ENCODE data around the gene COL26A1. TPM values are rescaled to one million over a fixed set of nuclear protein-coding genes. Genes with fewer than 3 reads are reported as not detected.

The COL26A1 gene
- total RNA-seq, 2 experiments from 2014 or later = not detected

GRCh38 chr7:101576998-101577397, 214.3 kb downstream of the COL26A1 start:
- H3K36me3 Mint-ChIP-seq (ENCODE audit: low read depth) = no peaks in the 10 kb centered on the region
- CTCF ChIA-PET = no interaction called here

DNA sequence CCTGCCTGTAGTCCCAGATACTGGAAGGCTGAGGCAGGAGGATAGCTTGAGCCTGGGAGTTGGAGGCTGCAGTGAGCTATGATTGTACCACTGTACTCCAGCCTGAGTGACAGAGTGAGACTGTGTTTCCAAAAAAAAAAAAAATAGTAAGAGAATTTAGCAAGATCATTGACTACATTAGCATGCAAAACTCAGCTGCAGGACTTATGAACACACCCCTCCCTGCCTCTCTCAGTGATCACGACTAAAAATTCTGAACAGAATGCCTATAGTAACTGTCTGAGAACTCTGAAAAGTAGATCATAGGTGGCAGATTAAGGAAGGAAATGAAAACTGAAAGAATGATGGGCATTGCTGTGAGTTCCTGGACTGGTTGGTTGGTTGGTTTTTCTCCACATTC, 215.9 kb downstream of the COL26A1 start:
- ChIA-PET POLR2A (no interaction called here), CTCF (no interaction called here)
- Histone ChIP-seq H3K9me3 (ENCODE audit: control insufficient read depth in 1 of 2, insufficient read depth in 1 of 2, low read length in 2 of 2) (peaks cover 0 to 5% of the 10 kb centered on the region in 2 experiments), H3K36me3 (ENCODE audit: insufficient read depth, low read length) (no peaks in the 10 kb centered on the region), H3K4me3 (ENCODE audit: low read length) (no peak overlapping the region), H3K4me1 (ENCODE audit: insufficient read depth, low read length) (no peaks in the 10 kb centered on the region), H3K27ac (ENCODE audit: low read depth in 1 of 2, low read length in 2 of 2) (no peak overlapping the region), H3K27me3 (ENCODE audit: control insufficient read depth in 1 of 2, insufficient read depth in 2 of 2, low read length in 2 of 2) (peaks cover 0 to 6% of the 10 kb centered on the region in 2 experiments)
- ATAC-seq (ENCODE audit: poor library complexity) = no peak
- Mint-ChIP-seq H3K4me3 (no peak overlapping the region), H3K36me3 (ENCODE audit: low read depth) (no peaks in the 10 kb centered on the region), H3K4me1 (ENCODE audit: low read depth) (no peaks in the 10 kb centered on the region), H3K9me3 (peaks cover 3% of the 10 kb centered on the region), H3K27ac (no peak overlapping the region), H3K27me3 (peaks cover 19% of the 10 kb centered on the region)
- intact Hi-C loops (cut with DNase I, micrococcal nuclease) = no loop called here
- no peak for TF ChIP-seq CTCF (IDR thresholded peaks at IDR 0.05)
- DNase-seq = no peak

More at GRCh38 chr7:101576998-101577397, 214.3 kb downstream of the COL26A1 start:
- intact Hi-C loops (cut with DNase I, micrococcal nuclease) = no loop called here
- Mint-ChIP-seq H3K4me1 (ENCODE audit: low read depth) (no peaks in the 10 kb centered on the region), H3K27me3 (peaks cover 19% of the 10 kb centered on the region), H3K9me3 (peaks cover 10% of the 10 kb centered on the region), H3K4me3 (no peak overlapping the region), H3K27ac (no peak overlapping the region)
- ATAC-seq (ENCODE audit: poor library complexity) = no peak
- Histone ChIP-seq H3K36me3 (ENCODE audit: insufficient read depth, low read length) (no peaks in the 10 kb centered on the region), H3K27ac (ENCODE audit: low read depth in 1 of 2, low read length in 2 of 2) (no peak overlapping the region), H3K4me3 (ENCODE audit: low read length) (no peak overlapping the region), H3K4me1 (ENCODE audit: insufficient read depth, low read length) (no peaks in the 10 kb centered on the region), H3K9me3 (ENCODE audit: control insufficient read depth in 1 of 2, insufficient read depth in 1 of 2, low read length in 2 of 2) (peaks cover 3 to 10% of the 10 kb centered on the region in 2 experiments), H3K27me3 (ENCODE audit: control insufficient read depth in 1 of 2, insufficient read depth in 2 of 2, low read length in 2 of 2) (peaks cover 0 to 6% of the 10 kb centered on the region in 2 experiments)
- POLR2A ChIA-PET = no interaction called here
- DNase-seq = no peak
- TF ChIP-seq CTCF (IDR thresholded peaks at IDR 0.05) = no peak

DNA sequence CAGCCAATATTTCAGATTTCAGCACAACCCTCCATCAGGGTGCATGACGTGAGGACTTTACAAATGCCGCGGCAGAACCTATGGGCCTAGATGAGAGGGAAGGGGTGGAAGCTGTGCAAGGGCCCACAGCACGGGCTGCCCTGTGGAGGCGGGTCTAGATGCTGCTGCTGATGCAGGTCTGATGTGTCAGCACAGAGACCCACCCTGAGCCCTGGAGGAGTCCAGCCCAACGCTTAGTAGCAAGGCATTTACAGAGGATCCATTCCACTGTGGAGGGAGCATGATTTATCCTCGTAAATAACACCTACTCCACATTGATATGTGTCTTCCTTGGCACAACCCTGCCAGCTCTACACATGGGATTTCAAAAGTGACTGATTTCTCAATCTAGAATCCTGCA, 217.9 kb downstream of the COL26A1 start:
- H3K27me3 Mint-ChIP-seq = peaks cover 16% of the 10 kb centered on the region
- Histone ChIP-seq H3K4me1 (ENCODE audit: insufficient read depth, low read length) (no peaks in the 10 kb centered on the region), H3K4me3 (ENCODE audit: low read length) (no peak overlapping the region), H3K9me3 (ENCODE audit: control insufficient read depth in 1 of 2, insufficient read depth in 1 of 2, low read length in 2 of 2) (peaks cover 0 to 5% of the 10 kb centered on the region in 2 experiments), H3K27ac (ENCODE audit: low read depth in 1 of 2, low read length in 2 of 2) (no peak overlapping the region), H3K27me3 (ENCODE audit: control insufficient read depth in 1 of 2, insufficient read depth in 2 of 2, low read length in 2 of 2) (peaks cover 0 to 6% of the 10 kb centered on the region in 2 experiments), H3K36me3 (ENCODE audit: insufficient read depth, low read length) (no peaks in the 10 kb centered on the region)
- ChIA-PET CTCF (no interaction called here), POLR2A (no interaction called here)
- no peaks in the 10 kb centered on the region for H3K36me3 Mint-ChIP-seq (ENCODE audit: low read depth)
- TF ChIP-seq CTCF (IDR thresholded peaks at IDR 0.05) = no peak
- no peak for DNase-seq
- no peak for ATAC-seq (ENCODE audit: poor library complexity)
- intact Hi-C loops (cut with DNase I, micrococcal nuclease) = no loop called here
- H3K9me3 Mint-ChIP-seq = no peaks in the 10 kb centered on the region
- H3K4me1 Mint-ChIP-seq (ENCODE audit: low read depth) = no peaks in the 10 kb centered on the region
- H3K4me3 Mint-ChIP-seq = no peak overlapping the region
- no peak overlapping the region for H3K27ac Mint-ChIP-seq
